ENCODE results near the gene GRID1. TPM values are rescaled to one million over a fixed set of nuclear protein-coding genes. Genes with fewer than 3 reads are reported as not detected.
"Not testable (repeated sequence)": the region's sequence is repeated elsewhere in the genome, so short reads cannot be mapped to it uniquely, and the experiment has no call there.

GRID1 gene
- total RNA-seq, 4 donors from 2014 or later: 0.35 to 10.7 (median 1.3) TPM

- no peaks in the 10 kb centered on the region for H3K4me1 ChIP-seq
- no peak for TF ChIP-seq CTCF (IDR thresholded peaks at IDR 0.05)
- TF ChIP-seq POLR2A (IDR thresholded peaks at IDR 0.05): no peak
- no peak for DNase-seq
- no peaks in the 10 kb centered on the region for H3K9me3 ChIP-seq
- H3K4me3 ChIP-seq: no peak overlapping the region
- H3K27me3 ChIP-seq: no peaks in the 10 kb centered on the region
- no peaks in the 10 kb centered on the region for H3K36me3 ChIP-seq
- H3K27ac ChIP-seq: no peak overlapping the region
Observed at GRCh38 chr10:85851934-85852333, 514.7 kb downstream of the GRID1 start.

- TF ChIP-seq CTCF (IDR thresholded peaks at IDR 0.05): no peak
- no peak for TF ChIP-seq POLR2A (IDR thresholded peaks at IDR 0.05)
- Histone ChIP-seq H3K4me3 (no peak overlapping the region), H3K27me3 (no peaks in the 10 kb centered on the region), H3K36me3 (no peaks in the 10 kb centered on the region), H3K9me3 (no peaks in the 10 kb centered on the region), H3K4me1 (no peaks in the 10 kb centered on the region), H3K27ac (no peak overlapping the region)
- no peak for DNase-seq
Observed at GRCh38 chr10:85851325-85851724, 515.3 kb downstream of the GRID1 start.

- Histone ChIP-seq H3K27ac (no peak overlapping the region), H3K27me3 (no peaks in the 10 kb centered on the region), H3K4me3 (no peak overlapping the region), H3K36me3 (no peaks in the 10 kb centered on the region), H3K9me3 (no peaks in the 10 kb centered on the region), H3K4me1 (no peaks in the 10 kb centered on the region)
- no peak for TF ChIP-seq CTCF (IDR thresholded peaks at IDR 0.05)
- DNase-seq: no peak
Observed at GRCh38 chr10:85850736-85851135, 515.9 kb downstream of the GRID1 start.

GRCh38 chr10:85849315-85849714 is 517.3 kb downstream of the GRID1 start:
- no peaks in the 10 kb centered on the region for H3K27me3 ChIP-seq
- no peak for TF ChIP-seq CTCF (IDR thresholded peaks at IDR 0.05)
- no peak for TF ChIP-seq POLR2A (IDR thresholded peaks at IDR 0.05)
- H3K4me1 ChIP-seq: no peaks in the 10 kb centered on the region
- H3K9me3 ChIP-seq: no peaks in the 10 kb centered on the region
- DNase-seq: no peak
- no peaks in the 10 kb centered on the region for H3K36me3 ChIP-seq
- H3K4me3 ChIP-seq: no peak overlapping the region
- H3K27ac ChIP-seq: no peak overlapping the region

GRCh38 chr10:85848756-85849155 is 517.8 kb downstream of the GRID1 start:
- H3K27me3 ChIP-seq: no peaks in the 10 kb centered on the region
- no peaks in the 10 kb centered on the region for H3K4me1 ChIP-seq
- no peaks in the 10 kb centered on the region for H3K36me3 ChIP-seq
- no peak overlapping the region for H3K4me3 ChIP-seq
- no peak for DNase-seq
- TF ChIP-seq POLR2A (IDR thresholded peaks at IDR 0.05): no peak
- no peak for TF ChIP-seq CTCF (IDR thresholded peaks at IDR 0.05)
- H3K9me3 ChIP-seq: no peaks in the 10 kb centered on the region
- no peak overlapping the region for H3K27ac ChIP-seq

- no peaks in the 10 kb centered on the region for H3K9me3 ChIP-seq
- no peaks in the 10 kb centered on the region for H3K4me1 ChIP-seq
- H3K36me3 ChIP-seq: no peaks in the 10 kb centered on the region
- H3K27ac ChIP-seq: no peak overlapping the region
- H3K4me3 ChIP-seq: no peak overlapping the region
- no peak for DNase-seq
- no peaks in the 10 kb centered on the region for H3K27me3 ChIP-seq
- TF ChIP-seq CTCF (IDR thresholded peaks at IDR 0.05) (no peak), POLR2A (IDR thresholded peaks at IDR 0.05) (no peak)
Observed at GRCh38 chr10:85847085-85847484, 519.5 kb downstream of the GRID1 start.

GRCh38 chr10:85838660-85839059 is 527.9 kb downstream of the GRID1 start:
- not testable (repeated sequence) for DNase-seq, H3K36me3 ChIP-seq, H3K27ac ChIP-seq, H3K9me3 ChIP-seq, H3K4me1 ChIP-seq, H3K27me3 ChIP-seq, H3K4me3 ChIP-seq

Data from Peyer's patch (tissue), 4 donors.